Prostate gland (tissue), 2 donors: ENCODE data around the gene ZNF189. TPM values are rescaled to one million over a fixed set of nuclear protein-coding genes. Genes with fewer than 3 reads are reported as not detected.

ENCODE experiments used
- DNase-seq: peaks from one replicate; pipeline ENCODE4 v3.0.0-alpha.2; 2019; ENCODE audit warnings: low spot score
- H3K27ac ChIP-seq, 2 donors: fragments of 200-600 bp; sonication (generic); 2 replicates each; pipeline ENCODE4 v1.5.1; 2017 to 2019
- H3K27me3 ChIP-seq: fragments of 200-600 bp; sonication (generic); replicated peaks from 2 replicates; pipeline ENCODE4 v1.5.1; 2019; ENCODE audit not compliant: insufficient read depth
- H3K36me3 ChIP-seq, 2 donors: fragments of 200-600 bp; sonication (generic); 1 replicate in 1 of 2; 2 replicates in 1 of 2; pipeline versions ENCODE4 v1.5.1 to v1.8.1; 2017 to 2019
- H3K4me1 ChIP-seq: fragments of 200-600 bp; sonication (generic); replicated peaks from 2 replicates; pipeline ENCODE4 v1.5.1; 2019
- H3K4me3 ChIP-seq, 2 donors: fragments of 200-600 bp; sonication (generic); 2 replicates each; pipeline ENCODE4 v1.5.1; 2017 to 2019
- H3K9me3 ChIP-seq: fragments of 200-600 bp; sonication (generic); 2 replicates; pipeline ENCODE4 v1.5.1; 2017
- CTCF ChIP-seq, 4 experiments: fragments of 200-600 bp in 2 of 4; fragments of 450-650 bp in 2 of 4; sonication (generic) in 2 of 4; IDR thresholded peaks; 1 replicate in 3 of 4; 2 replicates in 1 of 4; pipeline ENCODE4 v1.5.1; 2016 to 2019; ENCODE audit warnings: antibody characterized with exemption in 4 of 4, mild to moderate bottlenecking in 2 of 4, moderate library complexity in 2 of 4
- POLR2A ChIP-seq: fragments of 450-650 bp; IDR thresholded peaks from one replicate; pipeline ENCODE4 v1.6.1; 2016; ENCODE audit warnings: antibody characterized with exemption, mild to moderate bottlenecking
- POLR2AphosphoS5 ChIP-seq: sonication (generic); formaldehyde crosslinking; IDR thresholded peaks from one replicate; pipeline ENCODE4 v1.6.1; 2017; ENCODE audit warnings: antibody characterized with exemption
- WGBS: methylation state at CpG from one replicate; pipeline ENCODE4 v1.1.5; 2018; 5-methylcytosine and 5-hydroxymethylcytosine counted together
- intact Hi-C: fragments of 100-400 bp; cut with DNase I; formaldehyde crosslinking; loops from one replicate; pipeline ENCODE4 v1.14.2; 2022
- total RNA-seq, 2 donors: library from RNA; depleted of rRNA; stranded (reverse); fragments of >200 nt; gene quantifications; one replicate each; pipeline ENCODE4 v1.1.0, GENCODE V29; 2016

ZNF189 gene
- total RNA-seq, 2 donors from 2014 or later, result 20.9 to 31.4 TPM

- Histone ChIP-seq H3K27ac (no peak overlapping the region), H3K36me3 (no peaks in the 10 kb centered on the region), H3K9me3 (no peaks in the 10 kb centered on the region), H3K27me3 (no peaks in the 10 kb centered on the region), H3K4me3 (no peak overlapping the region), H3K4me1 (no peaks in the 10 kb centered on the region)
- intact Hi-C loops, result no loop called here
- WGBS, result 86% methylated on average over 3 of the region's 3 CpGs
- DNase-seq, result no peak
- TF ChIP-seq POLR2AphosphoS5, result no peak
- no peak for TF ChIP-seq CTCF (IDR thresholded peaks at IDR 0.05)
- no peak for TF ChIP-seq POLR2A
Observed at GRCh38 chr9:101427957-101428655, 29.5 kb downstream of the ZNF189 start.

- H3K4me3 ChIP-seq, result no peak overlapping the region
- intact Hi-C loops, result no loop called here
- 76% methylated on average over 3 of the region's 3 CpGs for WGBS
Observed at GRCh38 chr9:101428909-101429308, 30.3 kb downstream of the ZNF189 start.

GRCh38 chr9:101429736-101430135, 31.1 kb downstream of the ZNF189 start:
- H3K9me3 ChIP-seq, result no peaks in the 10 kb centered on the region
- H3K27me3 ChIP-seq, result no peaks in the 10 kb centered on the region
- no peak for DNase-seq
- 92% methylated on average over 7 of the region's 7 CpGs for WGBS
- no peak overlapping the region for H3K27ac ChIP-seq
- no peak overlapping the region for H3K4me3 ChIP-seq
- intact Hi-C loops, result no loop called here
- TF ChIP-seq POLR2AphosphoS5 (no peak), POLR2A (no peak), CTCF (IDR thresholded peaks at IDR 0.05) (no peak)
- H3K36me3 ChIP-seq, result no peaks in the 10 kb centered on the region
- H3K4me1 ChIP-seq, result no peaks in the 10 kb centered on the region

More at GRCh38 chr9:101428909-101429308, 30.3 kb downstream of the ZNF189 start:
- no peak overlapping the region for H3K27ac ChIP-seq
- DNase-seq, result no peak
- H3K36me3 ChIP-seq, result no peaks in the 10 kb centered on the region
- H3K4me1 ChIP-seq, result no peaks in the 10 kb centered on the region
- no peaks in the 10 kb centered on the region for H3K9me3 ChIP-seq
- H3K27me3 ChIP-seq, result no peaks in the 10 kb centered on the region
- TF ChIP-seq POLR2AphosphoS5 (no peak), CTCF (IDR thresholded peaks at IDR 0.05) (no peak), POLR2A (no peak)

GRCh38 chr9:101432171-101432570, 33.5 kb downstream of the ZNF189 start:
- Histone ChIP-seq H3K36me3 (no peaks in the 10 kb centered on the region), H3K4me1 (no peaks in the 10 kb centered on the region), H3K27me3 (no peaks in the 10 kb centered on the region), H3K9me3 (no peaks in the 10 kb centered on the region), H3K4me3 (no peak overlapping the region), H3K27ac (no peak overlapping the region)
- no peak for DNase-seq
- intact Hi-C loops, result no loop called here
- TF ChIP-seq POLR2A (no peak), POLR2AphosphoS5 (no peak), CTCF (IDR thresholded peaks at IDR 0.05) (no peak)

- TF ChIP-seq CTCF (IDR thresholded peaks at IDR 0.05) (no peak), POLR2AphosphoS5 (no peak), POLR2A (no peak)
- intact Hi-C loops, result no loop called here
- DNase-seq, result no peak
- Histone ChIP-seq H3K9me3 (no peaks in the 10 kb centered on the region), H3K27me3 (no peaks in the 10 kb centered on the region), H3K36me3 (no peaks in the 10 kb centered on the region), H3K4me1 (no peaks in the 10 kb centered on the region), H3K27ac (no peak overlapping the region), H3K4me3 (no peak overlapping the region)
- 83% methylated on average over 1 of the region's 1 CpG for WGBS
Observed at GRCh38 chr9:101432740-101433139, 34.1 kb downstream of the ZNF189 start.
